Thymus (tissue), 11 donors: ENCODE results near the gene NEURL4. TPM values are rescaled to one million over a fixed set of nuclear protein-coding genes. Genes with fewer than 3 reads are reported as not detected.

ENCODE experiments used
- DNase-seq, 9 donors: peaks; one replicate each; pipeline ENCODE4 v3.0.0-alpha.2; 2013; ENCODE audit warnings: low spot score in 9 of 9, low read depth in 6 of 9, missing footprints in 1 of 9
- H3K27ac ChIP-seq, 2 donors: one replicate each; pipeline ENCODE4 v1.5.1; 2013; ENCODE audit warnings: control low read depth in 1 of 2, low read depth in 1 of 2, low read length in 1 of 2, mild to moderate bottlenecking in 1 of 2, moderate library complexity in 1 of 2
- H3K27me3 ChIP-seq, 2 donors: one replicate each; pipeline ENCODE4 v1.5.1; 2013; ENCODE audit warnings: low read length in 1 of 2; ENCODE audit not compliant: control insufficient read depth in 2 of 2, insufficient read depth in 1 of 2
- H3K36me3 ChIP-seq, 2 donors: one replicate each; pipeline ENCODE4 v1.5.1; 2013; ENCODE audit warnings: low read length in 1 of 2, mild to moderate bottlenecking in 1 of 2, moderate library complexity in 1 of 2; ENCODE audit not compliant: control insufficient read depth in 2 of 2, insufficient read depth in 2 of 2
- H3K4me1 ChIP-seq, 2 donors: one replicate each; pipeline ENCODE4 v1.5.1; 2013; ENCODE audit warnings: low read length in 2 of 2; ENCODE audit not compliant: control insufficient read depth in 2 of 2, insufficient read depth in 2 of 2
- H3K4me3 ChIP-seq, 2 donors: one replicate each; pipeline ENCODE4 v1.5.1; 2013; ENCODE audit warnings: low read length in 2 of 2, control low read depth in 1 of 2, mild to moderate bottlenecking in 1 of 2
- H3K9me3 ChIP-seq, 2 donors: one replicate each; pipeline ENCODE4 v1.5.1; 2013; ENCODE audit warnings: low read length in 1 of 2, mild to moderate bottlenecking in 1 of 2; ENCODE audit not compliant: control insufficient read depth in 2 of 2, insufficient read depth in 1 of 2
- WGBS: extraction: QIAGEN DNeasy Blood & Tissue Kit; methylation state at CpG from one replicate; pipeline ENCODE4 v1.1.7; 2013; 5-methylcytosine and 5-hydroxymethylcytosine counted together
- polyA plus RNA-seq: library from polyadenylated mRNA; stranded (reverse); fragments of 200-250 nt; gene quantifications from one replicate; pipeline ENCODE4 v1.2.3, GENCODE V29; 2013
- total RNA-seq: library from RNA; stranded (reverse); fragments of 120-200 nt; gene quantifications from one replicate; pipeline ENCODE4 v1.2.4, GENCODE V29; 2013
- donor health status: healthy.

NEURL4 gene
- total and polyA plus RNA-seq, 2 donors = 12.3 to 39.6 TPM

GRCh38 chr17:7318121-7318860, 10.8 kb downstream of the NEURL4 start:
- H3K36me3 ChIP-seq = peaks cover 54 to 70% of the 10 kb centered on the region in 2 donors
- WGBS = over 99% methylated on average over 13 of the region's 13 CpGs
- H3K27ac ChIP-seq = no peak overlapping the region
- H3K4me3 ChIP-seq = no peak overlapping the region
- DNase-seq = no peak
- no peaks in the 10 kb centered on the region for H3K27me3 ChIP-seq
- no peaks in the 10 kb centered on the region for H3K9me3 ChIP-seq
- peaks cover 11 to 18% of the 10 kb centered on the region in 2 donors for H3K4me1 ChIP-seq

- H3K36me3 ChIP-seq = peaks cover 54 to 70% of the 10 kb centered on the region in 2 donors
- H3K4me3 ChIP-seq = no peak overlapping the region
- DNase-seq = no peak
- no peak overlapping the region for H3K27ac ChIP-seq
- no peaks in the 10 kb centered on the region for H3K9me3 ChIP-seq
- H3K27me3 ChIP-seq = no peaks in the 10 kb centered on the region
- peaks cover 11 to 18% of the 10 kb centered on the region in 2 donors for H3K4me1 ChIP-seq
- WGBS = 97% methylated on average over 16 of the region's 16 CpGs
Observed at GRCh38 chr17:7317161-7317803, 11.9 kb downstream of the NEURL4 start.

- no peaks in the 10 kb centered on the region for H3K27me3 ChIP-seq
Observed at GRCh38 chr17:7315570-7316235, 13.4 kb downstream of the NEURL4 start.

GRCh38 chr17:7314719-7315569, 14.2 kb downstream of the NEURL4 start, which contains the start of gene GPS2:
Gene GPS2, minus strand, starts transcription at chr17:7315360. Its CDS starts 308 bp downstream, at chr17:7315052.
- Histone ChIP-seq H3K36me3 (peaks cover 48 to 71% of the 10 kb centered on the region in 2 donors), H3K9me3 (no peaks in the 10 kb centered on the region), H3K27me3 (no peaks in the 10 kb centered on the region), H3K27ac (peak within 1 kb of the TSS; percentile 84 to 98), H3K4me1 (peaks cover 14 to 25% of the 10 kb centered on the region in 2 donors), H3K4me3 (peak within 1 kb of the TSS; percentile 62 to 82)
- WGBS = under 1% methylated on average over 95 of the region's 95 CpGs
- DNase-seq = peak in 6 of 9 donors; percentile 78 to 94 (median 88)

More at GRCh38 chr17:7315570-7316235, 13.4 kb downstream of the NEURL4 start:
- Histone ChIP-seq H3K9me3 (no peaks in the 10 kb centered on the region), H3K27ac (peak overlapping the region; percentile 84 to 98), H3K4me3 (peak overlapping the region; percentile 62 to 82), H3K36me3 (peaks cover 50 to 69% of the 10 kb centered on the region in 2 donors), H3K4me1 (peaks cover 11 to 18% of the 10 kb centered on the region in 2 donors)
- WGBS = 47% methylated on average over 30 of the region's 30 CpGs
- DNase-seq = no peak

GRCh38 chr17:7313890-7314718, 15.0 kb downstream of the NEURL4 start:
- Histone ChIP-seq H3K4me1 (peaks cover 22 to 33% of the 10 kb centered on the region in 2 donors), H3K27me3 (no peaks in the 10 kb centered on the region), H3K9me3 (no peaks in the 10 kb centered on the region), H3K4me3 (peak overlapping the region; percentile 53 to 82), H3K27ac (peak overlapping the region in 1 of 2 donors; percentile 98), H3K36me3 (peaks cover 52 to 77% of the 10 kb centered on the region in 2 donors)
- 61% methylated on average over 9 of the region's 9 CpGs for WGBS
- DNase-seq = no peak

GRCh38 chr17:7313088-7313889, 15.8 kb downstream of the NEURL4 start:
- Histone ChIP-seq H3K36me3 (peaks cover 44 to 69% of the 10 kb centered on the region in 2 donors), H3K27me3 (no peaks in the 10 kb centered on the region), H3K9me3 (no peaks in the 10 kb centered on the region), H3K4me1 (peaks cover 26 to 38% of the 10 kb centered on the region in 2 donors), H3K4me3 (no peak overlapping the region), H3K27ac (no peak overlapping the region)
- no peak for DNase-seq
- WGBS = 97% methylated on average over 7 of the region's 7 CpGs

GRCh38 chr17:7312432-7313087, 16.6 kb downstream of the NEURL4 start:
- H3K27ac ChIP-seq = no peak overlapping the region
- 95% methylated on average over 7 of the region's 7 CpGs for WGBS
- no peak for DNase-seq
- no peak overlapping the region for H3K4me3 ChIP-seq
- H3K27me3 ChIP-seq = no peaks in the 10 kb centered on the region
- no peaks in the 10 kb centered on the region for H3K9me3 ChIP-seq
- peaks cover 26 to 38% of the 10 kb centered on the region in 2 donors for H3K4me1 ChIP-seq
- peaks cover 36 to 62% of the 10 kb centered on the region in 2 donors for H3K36me3 ChIP-seq
